Ovary (tissue), 3 donors: ENCODE results near the gene FABP7.

Source experiments
- EP300 ChIP-seq: sonication (generic); formaldehyde crosslinking; IDR thresholded peaks from one replicate; pipeline ENCODE4 v1.6.1; 2017; ENCODE audit warnings: antibody characterized with exemption
- TF ChIP-seq, protein P1 (sequence below), 3 donors: fragments of 450-650 bp in 2 of 3; fragments of 200-600 bp in 1 of 3; IDR thresholded peaks; one replicate each; pipeline versions ENCODE4 v1.5.1 to v1.8.0; 2016 to 2022; ENCODE audit warnings: antibody characterized with exemption in 3 of 3, mild to moderate bottlenecking in 1 of 3
- donor health status: DM: no; HTN: no; CAD: no.

GRCh38 chr6:122734529-122735395 lies 44.8 kb upstream of the FABP7 start:
- TF ChIP-seq, protein P1, sequence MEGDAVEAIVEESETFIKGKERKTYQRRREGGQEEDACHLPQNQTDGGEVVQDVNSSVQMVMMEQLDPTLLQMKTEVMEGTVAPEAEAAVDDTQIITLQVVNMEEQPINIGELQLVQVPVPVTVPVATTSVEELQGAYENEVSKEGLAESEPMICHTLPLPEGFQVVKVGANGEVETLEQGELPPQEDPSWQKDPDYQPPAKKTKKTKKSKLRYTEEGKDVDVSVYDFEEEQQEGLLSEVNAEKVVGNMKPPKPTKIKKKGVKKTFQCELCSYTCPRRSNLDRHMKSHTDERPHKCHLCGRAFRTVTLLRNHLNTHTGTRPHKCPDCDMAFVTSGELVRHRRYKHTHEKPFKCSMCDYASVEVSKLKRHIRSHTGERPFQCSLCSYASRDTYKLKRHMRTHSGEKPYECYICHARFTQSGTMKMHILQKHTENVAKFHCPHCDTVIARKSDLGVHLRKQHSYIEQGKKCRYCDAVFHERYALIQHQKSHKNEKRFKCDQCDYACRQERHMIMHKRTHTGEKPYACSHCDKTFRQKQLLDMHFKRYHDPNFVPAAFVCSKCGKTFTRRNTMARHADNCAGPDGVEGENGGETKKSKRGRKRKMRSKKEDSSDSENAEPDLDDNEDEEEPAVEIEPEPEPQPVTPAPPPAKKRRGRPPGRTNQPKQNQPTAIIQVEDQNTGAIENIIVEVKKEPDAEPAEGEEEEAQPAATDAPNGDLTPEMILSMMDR (IDR thresholded peaks at IDR 0.05) = no peak
- no peak for TF ChIP-seq EP300
